HG02763 (cell line): ENCODE data around the gene TAS2R3.

Source experiments
- ATAC-seq: cut with Tn5 transposase; IDR thresholded peaks from one replicate; pipeline ENCODE4 v1.9.1; 2021; ENCODE audit warnings: mild to moderate bottlenecking, moderate library complexity; ENCODE audit not compliant: unreplicated experiment

TAS2R3 gene

DNA sequence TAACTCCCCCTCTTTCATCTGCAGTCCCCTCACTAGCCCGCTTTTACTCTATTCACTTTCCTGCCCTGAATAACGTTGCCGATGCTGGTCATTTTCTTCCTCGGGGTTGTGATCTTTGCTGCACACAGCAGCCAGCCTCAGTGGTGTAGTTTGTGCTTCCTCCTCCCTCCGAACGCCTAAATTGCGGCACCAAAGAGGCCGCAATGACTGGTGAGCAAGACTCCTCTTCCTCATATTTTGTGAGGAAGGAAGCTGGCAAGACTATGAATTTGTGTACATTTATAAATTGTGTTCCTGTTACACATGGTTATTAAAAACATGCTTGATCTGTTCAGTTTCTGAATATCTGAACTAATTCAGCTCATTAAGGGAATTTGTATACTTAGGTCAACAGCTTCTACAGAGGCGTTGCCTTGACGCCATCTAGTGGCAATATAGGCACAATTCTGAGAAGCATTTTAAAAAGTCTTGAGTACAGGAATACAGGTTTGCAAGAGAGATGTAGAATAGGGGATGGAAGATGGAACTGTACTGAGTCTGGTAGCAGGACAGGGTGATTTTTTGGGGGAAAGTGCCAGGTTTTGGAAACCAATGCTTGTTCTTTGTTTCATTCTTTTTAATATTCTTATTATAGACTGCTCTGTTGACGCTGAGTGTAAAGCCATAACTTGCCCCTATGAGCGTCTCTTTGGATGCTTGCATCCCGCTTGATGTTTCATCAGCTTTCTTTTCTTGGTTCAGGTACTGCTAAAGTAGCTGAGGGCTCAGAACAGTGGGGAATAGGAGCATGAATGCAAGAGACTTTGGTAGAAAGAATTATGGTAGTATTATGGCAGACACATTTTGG, 22.0 kb downstream of the TAS2R3 start:
- ATAC-seq: peak; percentile 67

DNA sequence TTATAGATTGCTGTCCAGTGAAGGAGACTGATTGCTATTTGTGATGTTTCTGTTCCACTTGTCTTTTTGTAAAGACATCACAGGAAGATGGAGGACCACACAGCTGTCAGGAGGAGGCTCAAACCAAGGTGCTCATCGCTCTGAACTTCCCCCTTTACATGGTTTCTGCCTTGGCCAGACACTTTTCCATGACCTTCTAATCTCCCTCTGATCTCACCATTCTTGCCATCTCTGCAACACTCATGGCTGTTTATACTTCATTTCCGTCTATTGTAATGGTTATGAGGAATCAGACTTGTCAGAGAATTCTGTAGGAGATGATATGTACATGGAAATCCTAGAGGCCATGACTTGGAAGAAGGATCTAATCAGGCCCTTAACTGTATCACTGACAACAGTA, 24.4 kb downstream of the TAS2R3 start:
- no peak for ATAC-seq

DNA sequence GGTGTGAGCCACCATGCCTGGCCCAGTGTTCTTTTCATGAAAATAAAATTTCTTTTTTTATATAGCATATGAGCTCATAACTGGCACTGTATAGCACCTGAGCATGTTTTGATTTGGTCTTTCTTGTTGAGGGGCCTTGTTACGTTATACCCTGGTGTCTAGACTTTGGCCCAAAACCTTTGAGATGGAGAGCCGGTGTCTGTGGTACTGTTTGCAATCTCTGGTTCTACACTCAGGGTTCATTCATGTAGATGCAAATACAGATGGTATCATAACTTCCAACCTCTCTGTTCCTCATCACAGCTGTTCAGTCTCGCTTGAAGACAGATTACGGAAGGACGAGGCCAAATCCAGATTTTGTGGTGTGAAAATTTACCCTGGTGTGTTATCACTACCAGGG, 26.0 kb downstream of the TAS2R3 start, which contains the start of gene TAS2R5:
Gene TAS2R5, plus strand, starts transcription at position 301 of the 400 bp plus-strand sequence. CDS start 145 bp downstream, outside the sequence.
- no peak for ATAC-seq

DNA sequence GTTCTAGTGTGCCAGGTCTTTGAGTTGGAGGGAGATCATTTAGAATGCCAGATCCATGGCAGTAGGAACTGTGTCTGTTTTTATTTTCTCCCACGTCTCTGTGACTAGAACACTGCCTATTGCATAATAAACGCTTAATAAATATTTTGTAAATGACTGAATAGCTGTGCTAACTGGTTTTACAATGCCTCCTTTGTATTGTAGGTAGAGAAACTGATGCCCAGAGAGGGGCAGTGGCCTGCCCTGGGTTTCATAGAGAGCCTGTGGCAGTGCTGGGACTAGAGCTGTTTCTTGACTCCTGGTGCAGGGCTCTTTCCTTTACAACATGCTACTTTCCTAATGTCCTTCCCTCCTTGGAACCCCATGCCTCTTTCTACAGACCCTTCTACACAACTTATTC, 28.6 kb downstream of the TAS2R3 start:
- ATAC-seq: no peak
